GM12878 (cell line): Measurements from ENCODE around the gene TRIP6. TPM values are rescaled to one million over a fixed set of nuclear protein-coding genes. Genes with fewer than 3 reads are reported as not detected.

Experiments used
- ATAC-seq: fragments of 200-7000 bp; cut with Tn5 transposase; 3 replicates; pipeline ENCODE4 v1.9.1; 2020; ENCODE audit warnings: mild to moderate bottlenecking, moderate library complexity
- BruUV-seq: library from RNA; stranded (reverse); fragments of 400-500 nt; replicated peaks from 2 replicates; lab custom pipeline; 2021; lab: Mats Ljungman, UMichigan
- CTCF ChIA-PET: fragments of 300-600 bp; sonication (Branson Sonifier 250); formaldehyde crosslinking; extraction: SDS; loops from one replicate; lab custom pipeline; 2021; ENCODE audit warnings: inconsistent platforms; lab: Yijun Ruan, JAX
- POLR2A ChIA-PET: fragments of 350-600 bp; formaldehyde crosslinking; extraction: SDS; loops from one replicate; lab custom pipeline; 2021; ENCODE audit warnings: inconsistent platforms; lab: Charles Lee
- RAD21 ChIA-PET: fragments of 300-600 bp; sonication (Branson Sonifier 250); formaldehyde crosslinking; loops from one replicate; lab custom pipeline; 2023; ENCODE audit warnings: antibody characterized with exemption; ENCODE audit not compliant: unreplicated experiment; lab: Charles Lee
- SMC1A ChIA-PET: fragments of 300-600 bp; sonication (Branson Sonifier 250); formaldehyde crosslinking; loops from one replicate; lab custom pipeline; 2023; ENCODE audit not compliant: unreplicated experiment, uncharacterized antibody; lab: Charles Lee
- DNase-seq: peaks from one replicate; pipeline ENCODE4 v3.0.0-alpha.2; 2011; ENCODE audit warnings: low read depth, low spot score
- FAIRE-seq: peaks from 3 replicates; lab custom pipeline; 2011; peaks lifted over from hg19 to GRCh38; lab: Jason Lieb, UNC
- H2AFZ ChIP-seq: 2 replicates; pipeline ENCODE4 v1.6.0; 2011; ENCODE audit warnings: low read depth, low read length, control low read depth; ENCODE audit not compliant: control insufficient read depth
- H3K27ac ChIP-seq: 2 replicates; pipeline ENCODE4 v1.5.1; 2011; ENCODE audit warnings: control low read depth; ENCODE audit not compliant: control insufficient read depth, insufficient read depth
- H3K27me3 ChIP-seq, 2 experiments: replicated peaks in 1 of 2; 2 replicates each; pipeline versions ENCODE4 v1.6.0 to v1.6.1; 2011; ENCODE audit warnings: low read length in 1 of 2; ENCODE audit not compliant: control insufficient read depth in 2 of 2, insufficient read depth in 2 of 2
- H3K36me3 ChIP-seq, 2 experiments: 2 replicates each; pipeline ENCODE4 v1.5.1; 2011; ENCODE audit warnings: low read length in 1 of 2; ENCODE audit not compliant: control insufficient read depth in 2 of 2, insufficient read depth in 2 of 2
- H3K4me1 ChIP-seq: 2 replicates; pipeline ENCODE4 v1.6.1; 2011; ENCODE audit warnings: mild to moderate bottlenecking, low read length, moderate library complexity, mixed read lengths; ENCODE audit not compliant: control insufficient read depth, insufficient read depth
- H3K4me2 ChIP-seq: 2 replicates; pipeline ENCODE4 v1.6.0; 2011; ENCODE audit warnings: control low read depth; ENCODE audit not compliant: control insufficient read depth, insufficient read depth
- H3K4me3 ChIP-seq: fragments of 200-600 bp; sonication (generic); 2 replicates; pipeline ENCODE4 v1.5.1; 2016
- H3K79me2 ChIP-seq: 2 replicates; pipeline ENCODE4 v1.6.0; 2011; ENCODE audit warnings: low read length; ENCODE audit not compliant: control insufficient read depth, insufficient read depth
- H3K9ac ChIP-seq: 2 replicates; pipeline ENCODE4 v1.8.0; 2011; ENCODE audit warnings: low read length, control low read depth, mixed read lengths; ENCODE audit not compliant: control insufficient read depth, insufficient read depth
- H3K9me3 ChIP-seq: replicated peaks from 3 replicates; pipeline ENCODE4 v1.5.1; 2011; ENCODE audit warnings: mild to moderate bottlenecking, low read length; ENCODE audit not compliant: control insufficient read depth, insufficient read depth
- H4K20me1 ChIP-seq: 2 replicates; pipeline ENCODE4 v1.6.0; 2011; ENCODE audit not compliant: control insufficient read depth, insufficient read depth
- BCL3 ChIP-seq: IDR thresholded peaks from 2 replicates; pipeline ENCODE4 v1.6.1; 2011; ENCODE audit warnings: borderline replicate concordance, low read depth, mild to moderate bottlenecking, moderate library complexity, low read length; ENCODE audit not compliant: insufficient read depth, poor library complexity, severe bottlenecking
- RUNX3 ChIP-seq: IDR thresholded peaks from 2 replicates; pipeline ENCODE4 v1.6.1; 2012; ENCODE audit warnings: low read length, inconsistent platforms
- SKIL ChIP-seq: fragments of 450-650 bp; IDR thresholded peaks from 2 replicates; pipeline ENCODE4 v1.6.1; 2017; ENCODE audit warnings: mild to moderate bottlenecking, low read depth, inconsistent platforms; ENCODE audit not compliant: poor library complexity, severe bottlenecking
- TCF12 ChIP-seq: IDR thresholded peaks from 2 replicates; pipeline ENCODE4 v1.6.1; 2011; ENCODE audit warnings: low read depth, mild to moderate bottlenecking, low read length
- WGBS: methylation state at CpG from one replicate; pipeline ENCODE4 v1.1.6; 2016; ENCODE audit warnings: low lambda C conversion rate; ENCODE audit not compliant: insufficient replicate concordance, insufficient coverage; ENCODE audit errors: missing lambda C conversion rate; 5-methylcytosine and 5-hydroxymethylcytosine counted together
- in situ Hi-C: fragments of 300-500 bp; cut with MboI; formaldehyde crosslinking; loops from 9 replicates; pipeline ENCODE4 v1.14.3; 2018; ENCODE audit warnings: mixed read lengths
- intact Hi-C: fragments of 100-400 bp; cut with micrococcal nuclease; formaldehyde crosslinking; loops from one replicate; pipeline ENCODE4 v1.14.2; 2022; ENCODE audit not compliant: unreplicated experiment
- polyA plus RNA-seq, 11 experiments: library from polyadenylated mRNA; depleted of rRNA in 4 of 11; unstranded in 6 of 11; stranded (reverse) in 5 of 11; fragments of >200 nt; fragmentation: Nextera tagmentation in 4 of 11; fragmentation: Illumina TruSeq in 1 of 11; extraction: Ambion mirVana in 4 of 11; extraction: Trizol in 1 of 11; gene quantifications; 1 replicate in 1 of 11; 2 replicates in 10 of 11; pipeline versions ENCODE4 v1.2.1 to v1.2.3, GENCODE V29; 2011 to 2016; ENCODE audit warnings: inconsistent platforms in 2 of 11, missing spikeins in 2 of 11, low read depth in 1 of 11
- total RNA-seq, 4 experiments: library from RNA; depleted of rRNA in 3 of 4; stranded (reverse); fragments of >200 nt in 3 of 4; fragmentation: Illumina TruSeq in 1 of 4; extraction: Trizol in 1 of 4; gene quantifications; 2 replicates each; pipeline versions ENCODE4 v1.2.1 to v1.2.3, GENCODE V29; 2013 to 2021

Gene TRIP6
- total and polyA plus RNA-seq, 10 of the 15 experiments (the other 5 are each of a cell fraction or from before 2014, with no cell fraction given): 2.5 to 47.4 (median 25.5) TPM

- no peak overlapping the region for H3K4me2 ChIP-seq
- ATAC-seq: no peak
- WGBS: 93% methylated on average over 8 of the region's 8 CpGs
- H3K4me1 ChIP-seq: no peaks in the 10 kb centered on the region; the same call in 1 of the 2 replicates
- H3K9me3 ChIP-seq: no peaks in the 10 kb centered on the region
- H4K20me1 ChIP-seq: no peaks in the 10 kb centered on the region
- no peaks in the 10 kb centered on the region for H3K27me3 ChIP-seq
- no peaks in the 10 kb centered on the region for H3K36me3 ChIP-seq
- intact Hi-C loops (no loop called here), in situ Hi-C loops (no loop called here)
- no peak overlapping the region for H3K4me3 ChIP-seq
- H3K79me2 ChIP-seq: no peaks in the 10 kb centered on the region
- no peak overlapping the region for H2AFZ ChIP-seq
- CTCF ChIA-PET: no interaction called here
- no peak overlapping the region for H3K27ac ChIP-seq
- no TSS peak for BruUV-seq
- POLR2A ChIA-PET: no interaction called here
- H3K9ac ChIP-seq: no peak overlapping the region
- no peak for DNase-seq
- RAD21 ChIA-PET: no interaction called here
- TF ChIP-seq TCF12 (no peak), SKIL (no peak), RUNX3 (no peak), BCL3 (no peak)
- SMC1A ChIA-PET: interaction anchor here (1.3 kb wide), 1 partner anchor 128 kb away, joined by 3 read pairs; no protein-coding TSS in a partner anchor
- FAIRE-seq: no peak
These were observed 26.6 kb upstream of the TRIP6 start for GRCh38 chr7:100840470-100841100.
